GM12878 (cell line): ENCODE results near the gene ATP1B2. TPM values are rescaled to one million over a fixed set of nuclear protein-coding genes. Genes with fewer than 3 reads are reported as not detected.

Experiments used
- EP300 ChIP-seq, 2 experiments: fragments of 150-350 bp in 1 of 2; IDR thresholded peaks; 2 replicates each; pipeline ENCODE4 v1.6.1; 2011 to 2012; ENCODE audit warnings: low read depth in 2 of 2, low read length in 2 of 2, borderline replicate concordance in 1 of 2, improper control_type of control experiment in 1 of 2, inconsistent platforms in 1 of 2; ENCODE audit not compliant: control insufficient read depth in 1 of 2
- EZH2 ChIP-seq: IDR thresholded peaks from 2 replicates; pipeline ENCODE4 v1.6.1; 2012; ENCODE audit warnings: low read depth, mild to moderate bottlenecking, control low read depth, inconsistent platforms, low read length, borderline replicate concordance; ENCODE audit not compliant: control insufficient read depth
- MEF2B ChIP-seq: fragments of 450-650 bp; IDR thresholded peaks from 2 replicates; pipeline ENCODE4 v1.6.1; 2018; ENCODE audit warnings: mild to moderate bottlenecking, moderate library complexity; ENCODE audit not compliant: partially characterized antibody, poor library complexity, severe bottlenecking
- NBN ChIP-seq: fragments of 450-650 bp; IDR thresholded peaks from 2 replicates; pipeline ENCODE4 v1.6.1; 2016
- NFIC ChIP-seq: IDR thresholded peaks from 2 replicates; pipeline ENCODE4 v1.6.1; 2012; ENCODE audit warnings: low read depth, mild to moderate bottlenecking, inconsistent platforms, low read length, moderate library complexity
- NFYB ChIP-seq: IDR thresholded peaks from 2 replicates; pipeline ENCODE4 v1.6.1; 2011; ENCODE audit warnings: low read depth, mild to moderate bottlenecking, low read length, improper control_type of control experiment, moderate library complexity; ENCODE audit not compliant: insufficient read depth
- PML ChIP-seq: IDR thresholded peaks from 2 replicates; pipeline ENCODE4 v1.6.1; 2012; ENCODE audit warnings: low read length, inconsistent platforms
- POLR2AphosphoS2 ChIP-seq: IDR thresholded peaks from 2 replicates; pipeline ENCODE4 v1.6.1; 2011; ENCODE audit warnings: low read depth, mild to moderate bottlenecking, low read length, improper control_type of control experiment, moderate library complexity
- POLR2AphosphoS5 ChIP-seq: IDR thresholded peaks from 2 replicates; pipeline ENCODE4 v1.6.1; 2011; ENCODE audit warnings: mild to moderate bottlenecking, low read length, inconsistent platforms
- RAD21 ChIP-seq: IDR thresholded peaks from 2 replicates; pipeline ENCODE4 v1.6.1; 2011; ENCODE audit warnings: mild to moderate bottlenecking, low read depth, low read length, moderate library complexity; ENCODE audit not compliant: insufficient read depth
- SPI1 ChIP-seq: IDR thresholded peaks from 2 replicates; pipeline ENCODE4 v1.6.1; 2011; ENCODE audit warnings: low read depth, mild to moderate bottlenecking, low read length, moderate library complexity, borderline replicate concordance; ENCODE audit not compliant: insufficient read depth
- TAF1 ChIP-seq: IDR thresholded peaks from 2 replicates; pipeline ENCODE4 v1.6.1; 2011; ENCODE audit warnings: mild to moderate bottlenecking, low read depth, low read length, borderline replicate concordance
- polyA plus RNA-seq, 11 experiments: library from polyadenylated mRNA; depleted of rRNA in 4 of 11; unstranded in 6 of 11; stranded (reverse) in 5 of 11; fragments of >200 nt; fragmentation: Nextera tagmentation in 4 of 11; fragmentation: Illumina TruSeq in 1 of 11; extraction: Ambion mirVana in 4 of 11; extraction: Trizol in 1 of 11; gene quantifications; 1 replicate in 1 of 11; 2 replicates in 10 of 11; pipeline versions ENCODE4 v1.2.1 to v1.2.3, GENCODE V29; 2011 to 2016; ENCODE audit warnings: inconsistent platforms in 2 of 11, missing spikeins in 2 of 11, low read depth in 1 of 11
- total RNA-seq, 4 experiments: library from RNA; depleted of rRNA in 3 of 4; stranded (reverse); fragments of >200 nt in 3 of 4; fragmentation: Illumina TruSeq in 1 of 4; extraction: Trizol in 1 of 4; gene quantifications; 2 replicates each; pipeline versions ENCODE4 v1.2.1 to v1.2.3, GENCODE V29; 2013 to 2021
- TF ChIP-seq, protein P1 (sequence below): IDR thresholded peaks from 2 replicates; pipeline ENCODE4 v1.6.1; 2012; ENCODE audit warnings: improper control_type of control experiment, low read depth, low read length; ENCODE audit not compliant: insufficient replicate concordance
- TF ChIP-seq, protein P2 (sequence below): IDR thresholded peaks from 2 replicates; pipeline ENCODE4 v1.6.1; 2012; ENCODE audit warnings: low read depth, low read length, improper control_type of control experiment
- TF ChIP-seq, protein P3 (sequence below): fragments of 450-650 bp; IDR thresholded peaks from 2 replicates; pipeline ENCODE4 v1.6.1; 2017; ENCODE audit warnings: mild to moderate bottlenecking
- TF ChIP-seq, protein P4 (sequence below): fragments of 450-650 bp; IDR thresholded peaks from 2 replicates; pipeline ENCODE4 v1.6.1; 2016; ENCODE audit warnings: mild to moderate bottlenecking, moderate library complexity, borderline replicate concordance

ATP1B2 gene
- total and polyA plus RNA-seq, 10 of the 15 experiments (the other 5 are each of a cell fraction or from before 2014, with no cell fraction given), result 0.03 to 0.29 (median 0.15) TPM; not detected in 3

DNA sequence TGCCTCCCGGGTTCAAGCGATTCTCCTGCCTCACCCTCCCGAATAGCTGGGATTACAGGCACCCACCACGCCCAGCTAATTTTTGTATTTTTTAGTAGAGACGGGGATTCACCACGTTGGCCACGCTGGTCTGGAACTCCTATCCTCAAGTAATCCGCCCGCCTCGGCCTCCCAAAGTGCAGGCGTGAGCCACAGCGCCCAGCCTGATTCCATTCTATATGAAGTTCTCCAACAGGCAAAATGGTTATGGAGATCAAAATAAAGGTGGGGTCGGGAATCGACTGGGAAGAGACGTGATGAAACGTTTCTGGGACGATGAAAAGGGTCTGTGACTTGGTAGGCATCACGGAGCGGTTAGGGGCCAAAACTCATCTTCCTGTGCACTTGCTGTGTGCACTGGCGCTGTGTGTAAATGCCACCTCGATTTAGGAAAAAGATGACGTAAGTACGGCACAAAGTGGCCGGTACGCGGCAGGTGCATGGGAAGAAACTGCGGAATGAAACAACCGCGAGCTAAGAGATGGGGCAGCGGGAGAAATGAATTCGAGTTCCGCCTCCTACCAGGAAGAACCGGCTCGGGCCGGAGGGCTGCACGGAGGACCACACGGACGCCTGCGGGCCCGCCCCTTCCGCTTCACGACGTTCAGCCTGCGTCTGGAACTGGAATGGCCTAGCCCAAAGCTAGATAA is 35.0 kb downstream of the ATP1B2 start (continued):
- TF ChIP-seq, protein P1, sequence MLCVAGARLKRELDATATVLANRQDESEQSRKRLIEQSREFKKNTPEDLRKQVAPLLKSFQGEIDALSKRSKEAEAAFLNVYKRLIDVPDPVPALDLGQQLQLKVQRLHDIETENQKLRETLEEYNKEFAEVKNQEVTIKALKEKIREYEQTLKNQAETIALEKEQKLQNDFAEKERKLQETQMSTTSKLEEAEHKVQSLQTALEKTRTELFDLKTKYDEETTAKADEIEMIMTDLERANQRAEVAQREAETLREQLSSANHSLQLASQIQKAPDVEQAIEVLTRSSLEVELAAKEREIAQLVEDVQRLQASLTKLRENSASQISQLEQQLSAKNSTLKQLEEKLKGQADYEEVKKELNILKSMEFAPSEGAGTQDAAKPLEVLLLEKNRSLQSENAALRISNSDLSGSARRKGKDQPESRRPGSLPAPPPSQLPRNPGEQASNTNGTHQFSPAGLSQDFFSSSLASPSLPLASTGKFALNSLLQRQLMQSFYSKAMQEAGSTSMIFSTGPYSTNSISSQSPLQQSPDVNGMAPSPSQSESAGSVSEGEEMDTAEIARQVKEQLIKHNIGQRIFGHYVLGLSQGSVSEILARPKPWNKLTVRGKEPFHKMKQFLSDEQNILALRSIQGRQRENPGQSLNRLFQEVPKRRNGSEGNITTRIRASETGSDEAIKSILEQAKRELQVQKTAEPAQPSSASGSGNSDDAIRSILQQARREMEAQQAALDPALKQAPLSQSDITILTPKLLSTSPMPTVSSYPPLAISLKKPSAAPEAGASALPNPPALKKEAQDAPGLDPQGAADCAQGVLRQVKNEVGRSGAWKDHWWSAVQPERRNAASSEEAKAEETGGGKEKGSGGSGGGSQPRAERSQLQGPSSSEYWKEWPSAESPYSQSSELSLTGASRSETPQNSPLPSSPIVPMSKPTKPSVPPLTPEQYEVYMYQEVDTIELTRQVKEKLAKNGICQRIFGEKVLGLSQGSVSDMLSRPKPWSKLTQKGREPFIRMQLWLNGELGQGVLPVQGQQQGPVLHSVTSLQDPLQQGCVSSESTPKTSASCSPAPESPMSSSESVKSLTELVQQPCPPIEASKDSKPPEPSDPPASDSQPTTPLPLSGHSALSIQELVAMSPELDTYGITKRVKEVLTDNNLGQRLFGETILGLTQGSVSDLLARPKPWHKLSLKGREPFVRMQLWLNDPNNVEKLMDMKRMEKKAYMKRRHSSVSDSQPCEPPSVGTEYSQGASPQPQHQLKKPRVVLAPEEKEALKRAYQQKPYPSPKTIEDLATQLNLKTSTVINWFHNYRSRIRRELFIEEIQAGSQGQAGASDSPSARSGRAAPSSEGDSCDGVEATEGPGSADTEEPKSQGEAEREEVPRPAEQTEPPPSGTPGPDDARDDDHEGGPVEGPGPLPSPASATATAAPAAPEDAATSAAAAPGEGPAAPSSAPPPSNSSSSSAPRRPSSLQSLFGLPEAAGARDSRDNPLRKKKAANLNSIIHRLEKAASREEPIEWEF, result no peak
- TF ChIP-seq, protein P2, sequence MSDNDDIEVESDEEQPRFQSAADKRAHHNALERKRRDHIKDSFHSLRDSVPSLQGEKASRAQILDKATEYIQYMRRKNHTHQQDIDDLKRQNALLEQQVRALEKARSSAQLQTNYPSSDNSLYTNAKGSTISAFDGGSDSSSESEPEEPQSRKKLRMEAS, result no peak
- TF ChIP-seq TAF1 (peak; percentile 68; the same call in 1 of the 2 replicates), POLR2AphosphoS2 (no peak), NBN (no peak), RAD21 (no peak), NFIC (no peak), EP300 (IDR thresholded peaks at IDR 0.05; ENCODE audit: borderline replicate concordance in 1 of 2, control insufficient read depth in 1 of 2, low read depth in 2 of 2, low read length in 2 of 2) (no peak), SPI1 (0 out of 2 replicates have a peak, but pooled peaks have one; percentile 10), MEF2B (peak; percentile 70), NFYB (peak; percentile 32; the same call in 1 of the 2 replicates), POLR2AphosphoS5 (peak; percentile 74), EZH2 (no peak), PML (no peak; the same call in 1 of the 2 replicates)
- TF ChIP-seq, protein P3, sequence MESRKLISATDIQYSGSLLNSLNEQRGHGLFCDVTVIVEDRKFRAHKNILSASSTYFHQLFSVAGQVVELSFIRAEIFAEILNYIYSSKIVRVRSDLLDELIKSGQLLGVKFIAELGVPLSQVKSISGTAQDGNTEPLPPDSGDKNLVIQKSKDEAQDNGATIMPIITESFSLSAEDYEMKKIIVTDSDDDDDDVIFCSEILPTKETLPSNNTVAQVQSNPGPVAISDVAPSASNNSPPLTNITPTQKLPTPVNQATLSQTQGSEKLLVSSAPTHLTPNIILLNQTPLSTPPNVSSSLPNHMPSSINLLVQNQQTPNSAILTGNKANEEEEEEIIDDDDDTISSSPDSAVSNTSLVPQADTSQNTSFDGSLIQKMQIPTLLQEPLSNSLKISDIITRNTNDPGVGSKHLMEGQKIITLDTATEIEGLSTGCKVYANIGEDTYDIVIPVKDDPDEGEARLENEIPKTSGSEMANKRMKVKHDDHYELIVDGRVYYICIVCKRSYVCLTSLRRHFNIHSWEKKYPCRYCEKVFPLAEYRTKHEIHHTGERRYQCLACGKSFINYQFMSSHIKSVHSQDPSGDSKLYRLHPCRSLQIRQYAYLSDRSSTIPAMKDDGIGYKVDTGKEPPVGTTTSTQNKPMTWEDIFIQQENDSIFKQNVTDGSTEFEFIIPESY, result no peak
- TF ChIP-seq, protein P4, sequence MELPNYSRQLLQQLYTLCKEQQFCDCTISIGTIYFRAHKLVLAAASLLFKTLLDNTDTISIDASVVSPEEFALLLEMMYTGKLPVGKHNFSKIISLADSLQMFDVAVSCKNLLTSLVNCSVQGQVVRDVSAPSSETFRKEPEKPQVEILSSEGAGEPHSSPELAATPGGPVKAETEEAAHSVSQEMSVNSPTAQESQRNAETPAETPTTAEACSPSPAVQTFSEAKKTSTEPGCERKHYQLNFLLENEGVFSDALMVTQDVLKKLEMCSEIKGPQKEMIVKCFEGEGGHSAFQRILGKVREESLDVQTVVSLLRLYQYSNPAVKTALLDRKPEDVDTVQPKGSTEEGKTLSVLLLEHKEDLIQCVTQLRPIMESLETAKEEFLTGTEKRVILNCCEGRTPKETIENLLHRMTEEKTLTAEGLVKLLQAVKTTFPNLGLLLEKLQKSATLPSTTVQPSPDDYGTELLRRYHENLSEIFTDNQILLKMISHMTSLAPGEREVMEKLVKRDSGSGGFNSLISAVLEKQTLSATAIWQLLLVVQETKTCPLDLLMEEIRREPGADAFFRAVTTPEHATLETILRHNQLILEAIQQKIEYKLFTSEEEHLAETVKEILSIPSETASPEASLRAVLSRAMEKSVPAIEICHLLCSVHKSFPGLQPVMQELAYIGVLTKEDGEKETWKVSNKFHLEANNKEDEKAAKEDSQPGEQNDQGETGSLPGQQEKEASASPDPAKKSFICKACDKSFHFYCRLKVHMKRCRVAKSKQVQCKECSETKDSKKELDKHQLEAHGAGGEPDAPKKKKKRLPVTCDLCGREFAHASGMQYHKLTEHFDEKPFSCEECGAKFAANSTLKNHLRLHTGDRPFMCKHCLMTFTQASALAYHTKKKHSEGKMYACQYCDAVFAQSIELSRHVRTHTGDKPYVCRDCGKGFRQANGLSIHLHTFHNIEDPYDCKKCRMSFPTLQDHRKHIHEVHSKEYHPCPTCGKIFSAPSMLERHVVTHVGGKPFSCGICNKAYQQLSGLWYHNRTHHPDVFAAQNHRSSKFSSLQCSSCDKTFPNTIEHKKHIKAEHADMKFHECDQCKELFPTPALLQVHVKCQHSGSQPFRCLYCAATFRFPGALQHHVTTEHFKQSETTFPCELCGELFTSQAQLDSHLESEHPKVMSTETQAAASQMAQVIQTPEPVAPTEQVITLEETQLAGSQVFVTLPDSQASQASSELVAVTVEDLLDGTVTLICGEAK, result peak; percentile 82
